ENCODE measurements around the gene RNASEL. TPM values are rescaled to one million over a fixed set of nuclear protein-coding genes. Genes with fewer than 3 reads are reported as not detected.
A peak's percentile ranks its signal among the peaks of the same experiment; 100 is the strongest.

RNASEL gene
- total RNA-seq, 1 donor from 2014 or later = 4.0 TPM

GRCh38 chr1:182589520-182589919 lies 464 bp upstream of the RNASEL start:
- peaks cover 6% of the 10 kb centered on the region for H3K9me3 Mint-ChIP-seq (ENCODE audit: low read depth)
- peak overlapping the region; percentile 91 for H3K4me3 Mint-ChIP-seq (ENCODE audit: unreplicated experiment)
- peaks cover 18% of the 10 kb centered on the region for H3K4me1 Mint-ChIP-seq (ENCODE audit: low read depth)
- no peaks in the 10 kb centered on the region for H3K36me3 Mint-ChIP-seq (ENCODE audit: low read depth)
- no peak for DNase-seq (ENCODE audit: low spot score)
- no peak overlapping the region for H3K27ac Mint-ChIP-seq (ENCODE audit: unreplicated experiment)
- H3K27me3 Mint-ChIP-seq (ENCODE audit: low read depth) = peaks cover 4% of the 10 kb centered on the region
- no peak for TF ChIP-seq CTCF (IDR thresholded peaks at IDR 0.05)

- Mint-ChIP-seq H3K4me3 (ENCODE audit: unreplicated experiment) (peak overlapping the region; percentile 91), H3K36me3 (ENCODE audit: low read depth) (no peaks in the 10 kb centered on the region), H3K4me1 (ENCODE audit: low read depth) (peaks cover 18% of the 10 kb centered on the region), H3K9me3 (ENCODE audit: low read depth) (peaks cover 6% of the 10 kb centered on the region), H3K27me3 (ENCODE audit: low read depth) (no peaks in the 10 kb centered on the region), H3K27ac (ENCODE audit: unreplicated experiment) (peak overlapping the region; percentile 94)
- DNase-seq (ENCODE audit: low spot score) = no peak
- TF ChIP-seq CTCF (IDR thresholded peaks at IDR 0.05) = no peak
Measured at GRCh38 chr1:182587666-182588499, 1.2 kb downstream of the RNASEL start.

- Mint-ChIP-seq H3K27ac (ENCODE audit: unreplicated experiment) (no peak overlapping the region), H3K4me3 (ENCODE audit: unreplicated experiment) (no peak overlapping the region), H3K9me3 (ENCODE audit: low read depth) (peaks cover 6% of the 10 kb centered on the region), H3K27me3 (ENCODE audit: low read depth) (no peaks in the 10 kb centered on the region), H3K4me1 (ENCODE audit: low read depth) (peaks cover 18% of the 10 kb centered on the region), H3K36me3 (ENCODE audit: low read depth) (no peaks in the 10 kb centered on the region)
- no peak for TF ChIP-seq CTCF (IDR thresholded peaks at IDR 0.05)
- no peak for DNase-seq (ENCODE audit: low spot score)
Measured at GRCh38 chr1:182587093-182587492, 2.0 kb downstream of the RNASEL start.

GRCh38 chr1:182586380-182586779 lies 2.7 kb downstream of the RNASEL start:
- DNase-seq (ENCODE audit: low spot score) = no peak
- no peak overlapping the region for H3K27ac Mint-ChIP-seq (ENCODE audit: unreplicated experiment)
- H3K9me3 Mint-ChIP-seq (ENCODE audit: low read depth) = peaks cover 6% of the 10 kb centered on the region
- no peaks in the 10 kb centered on the region for H3K27me3 Mint-ChIP-seq (ENCODE audit: low read depth)
- peaks cover 2% of the 10 kb centered on the region for H3K36me3 Mint-ChIP-seq (ENCODE audit: low read depth)
- H3K4me3 Mint-ChIP-seq (ENCODE audit: unreplicated experiment) = no peak overlapping the region
- peaks cover 18% of the 10 kb centered on the region for H3K4me1 Mint-ChIP-seq (ENCODE audit: low read depth)
- TF ChIP-seq CTCF (IDR thresholded peaks at IDR 0.05) = no peak

GRCh38 chr1:182584746-182585145 lies 4.3 kb downstream of the RNASEL start:
- DNase-seq (ENCODE audit: low spot score) = no peak
- Mint-ChIP-seq H3K4me1 (ENCODE audit: low read depth) (peaks cover 18% of the 10 kb centered on the region), H3K27ac (ENCODE audit: unreplicated experiment) (no peak overlapping the region), H3K9me3 (ENCODE audit: low read depth) (peaks cover 6% of the 10 kb centered on the region), H3K4me3 (ENCODE audit: unreplicated experiment) (no peak overlapping the region), H3K27me3 (ENCODE audit: low read depth) (no peaks in the 10 kb centered on the region), H3K36me3 (ENCODE audit: low read depth) (peaks cover 13% of the 10 kb centered on the region)
- no peak for TF ChIP-seq CTCF (IDR thresholded peaks at IDR 0.05)
